GM12892 (cell line): ENCODE results near the gene AHR.

Experiments
- POLR2A ChIP-seq: IDR thresholded peaks from 2 replicates; pipeline ENCODE4 v1.6.1; 2011; ENCODE audit warnings: low read depth, low read length, control low read depth
- POLR2AphosphoS5 ChIP-seq: IDR thresholded peaks from 2 replicates; pipeline ENCODE4 v1.6.1; 2011; ENCODE audit warnings: low read depth, low read length, control low read depth
- TAF1 ChIP-seq: IDR thresholded peaks from 2 replicates; pipeline ENCODE4 v1.6.1; 2011; ENCODE audit warnings: low read depth, mild to moderate bottlenecking, control low read depth, low read length, borderline replicate concordance

DNA sequence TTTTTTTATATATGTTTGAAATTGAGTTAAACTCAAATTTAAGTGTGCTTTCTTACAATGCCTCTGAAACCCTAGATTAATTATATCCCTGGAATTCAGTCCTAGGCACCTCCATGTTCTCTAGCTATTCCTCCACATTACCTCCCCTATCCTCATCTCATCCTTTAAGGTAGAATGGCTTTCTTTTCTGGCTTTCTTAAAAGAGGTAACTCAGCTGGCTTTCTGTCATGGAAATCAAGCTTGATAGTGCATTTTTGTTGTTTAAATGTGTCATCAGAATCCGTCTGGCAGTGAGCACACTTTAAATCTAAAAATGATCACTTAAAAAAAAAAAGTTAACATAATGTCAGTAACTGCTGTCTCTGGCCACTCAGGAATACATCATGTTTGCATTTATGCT lies 42.2 kb downstream of the AHR start:
- TF ChIP-seq POLR2A (no peak), TAF1 (no peak), POLR2AphosphoS5 (no peak)
